DMS79 treated with DMSO at 0.1 percent for 48 hours (cell line): ENCODE results near the gene CMIP.

Experiments used
- DNase-seq: peaks from one replicate; lab custom pipeline; 2025; lab: John Stamatoyannopoulos, UW

CMIP gene

DNA sequence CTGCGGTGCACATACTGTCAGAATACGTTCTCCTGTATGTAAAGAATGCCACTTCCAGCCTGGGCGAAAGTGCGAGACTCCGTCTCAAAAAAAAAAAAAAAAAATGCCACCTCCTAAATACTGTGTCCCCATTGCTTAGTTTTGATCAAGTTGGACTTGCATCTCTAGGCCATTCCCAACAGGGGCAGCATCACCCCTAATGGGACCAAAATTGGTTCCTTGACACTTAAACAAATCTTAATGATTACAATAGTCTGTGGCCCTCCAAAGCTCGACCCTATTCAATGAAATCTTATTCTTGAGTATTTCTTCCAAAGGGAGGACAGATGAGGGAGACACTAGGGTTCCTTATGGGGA is 179.8 kb downstream of the CMIP start:
- no peak for DNase-seq

DNA sequence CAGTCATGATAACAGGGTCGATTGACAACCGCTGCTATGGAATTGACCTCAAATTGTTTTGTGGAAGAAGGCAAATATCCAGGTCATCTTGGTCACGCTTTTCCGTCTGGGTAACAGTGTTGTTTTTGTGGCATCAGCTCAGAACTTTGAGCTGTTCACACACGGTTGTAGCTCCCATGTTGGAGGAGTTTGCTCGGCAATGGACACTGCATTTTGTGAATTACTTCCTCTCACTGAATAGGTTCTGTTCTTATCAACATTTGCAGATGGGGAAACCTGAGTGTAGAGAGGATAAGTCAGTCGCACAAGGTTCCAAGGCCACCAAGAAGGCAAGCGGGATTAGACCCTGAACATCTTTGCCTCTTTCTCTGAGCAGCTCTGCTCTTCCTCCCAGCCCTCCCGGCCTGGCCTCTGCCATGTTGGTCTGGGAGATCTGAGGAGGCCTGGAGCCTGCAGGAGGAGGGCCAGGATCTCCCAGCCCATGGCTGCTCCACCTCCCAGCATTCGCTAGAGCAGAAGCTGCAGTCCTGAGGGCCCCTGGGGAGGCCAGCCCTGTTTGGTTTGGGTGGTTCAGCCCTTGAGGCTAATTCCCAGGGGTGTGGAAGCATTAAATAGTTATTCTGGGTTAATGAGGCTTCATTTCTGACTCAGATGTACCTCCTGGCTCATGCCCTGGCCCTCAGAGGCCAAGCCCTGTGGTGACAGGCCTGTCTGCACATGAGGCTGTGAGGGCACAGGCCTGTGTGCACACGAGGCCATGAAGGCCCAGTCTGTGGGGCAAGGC is 180.3 kb downstream of the CMIP start:
- no peak for DNase-seq

DNA sequence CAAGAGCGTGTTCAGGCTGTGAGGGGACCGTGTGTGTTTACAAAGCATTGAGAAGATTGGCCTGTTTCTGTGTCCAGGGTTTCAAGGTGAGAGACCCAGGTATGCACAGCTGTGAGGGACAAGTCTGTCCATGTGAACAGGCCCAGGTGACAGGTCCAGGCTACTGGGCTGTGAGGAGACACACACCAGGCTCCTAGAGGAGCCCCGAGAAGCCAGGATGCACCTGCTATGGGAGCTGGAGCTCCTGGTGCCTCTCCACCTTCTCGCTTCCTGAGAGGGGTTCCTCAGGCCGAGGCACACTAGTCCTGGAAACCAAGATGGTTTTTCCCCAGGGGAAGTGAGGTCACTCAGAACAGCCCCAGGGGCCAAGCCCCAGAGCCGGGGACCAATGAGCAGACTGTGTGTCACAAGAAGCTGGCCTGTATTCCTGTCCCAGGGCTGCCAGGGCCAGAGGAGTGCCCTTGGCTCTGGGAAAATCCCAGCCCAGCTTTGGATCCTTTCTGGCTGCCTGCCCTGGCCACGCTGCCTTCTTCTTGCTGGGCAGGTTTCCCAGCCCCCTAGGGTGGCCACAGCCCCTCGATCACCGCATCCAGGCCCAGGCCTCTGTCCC is 181.0 kb downstream of the CMIP start:
- no peak for DNase-seq

DNA sequence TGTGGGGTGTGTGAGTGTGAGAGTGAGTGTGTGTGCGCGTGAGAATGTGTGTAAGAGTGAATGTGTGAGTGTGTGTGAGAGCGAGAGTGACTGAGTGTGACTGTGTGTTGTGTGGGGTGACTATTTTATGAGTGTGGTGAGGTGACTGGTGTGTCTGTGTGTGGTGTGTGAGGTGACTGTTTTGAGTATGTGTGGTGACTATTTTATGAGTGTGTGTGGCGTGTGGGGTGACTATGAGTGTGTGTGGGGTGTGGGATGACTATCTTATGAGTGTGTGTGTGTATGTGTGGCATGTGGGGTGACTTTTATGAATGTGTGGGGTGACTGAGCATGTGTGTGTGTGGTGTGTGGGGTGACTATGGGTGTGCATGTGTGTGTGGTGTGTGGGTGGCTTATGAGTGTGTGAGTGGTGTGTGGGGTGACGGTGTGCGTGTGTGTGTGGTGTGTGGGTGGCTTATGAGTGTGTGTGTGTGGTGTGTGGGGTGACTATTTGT is 181.6 kb downstream of the CMIP start:
- no peak for DNase-seq

DNA sequence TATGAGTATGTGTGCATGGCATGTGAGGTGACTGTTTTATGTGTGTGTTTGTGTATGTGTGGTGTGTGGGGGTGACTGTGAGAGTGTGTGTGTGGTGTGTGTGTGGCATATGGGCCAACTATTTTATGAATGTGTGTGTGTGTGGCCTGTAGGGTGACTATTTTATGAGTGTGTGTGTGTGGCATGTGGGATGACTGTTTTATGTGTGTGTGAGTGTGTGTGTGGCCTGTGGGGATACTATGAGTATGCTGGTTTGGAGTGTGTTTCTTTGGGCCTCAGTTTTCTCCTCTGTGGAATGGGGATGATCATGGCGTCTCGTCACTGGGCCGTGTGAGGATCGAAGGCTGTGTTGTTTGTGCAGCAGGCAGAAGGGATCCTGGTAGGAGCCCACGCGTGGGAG is 182.4 kb downstream of the CMIP start:
- no peak for DNase-seq

DNA sequence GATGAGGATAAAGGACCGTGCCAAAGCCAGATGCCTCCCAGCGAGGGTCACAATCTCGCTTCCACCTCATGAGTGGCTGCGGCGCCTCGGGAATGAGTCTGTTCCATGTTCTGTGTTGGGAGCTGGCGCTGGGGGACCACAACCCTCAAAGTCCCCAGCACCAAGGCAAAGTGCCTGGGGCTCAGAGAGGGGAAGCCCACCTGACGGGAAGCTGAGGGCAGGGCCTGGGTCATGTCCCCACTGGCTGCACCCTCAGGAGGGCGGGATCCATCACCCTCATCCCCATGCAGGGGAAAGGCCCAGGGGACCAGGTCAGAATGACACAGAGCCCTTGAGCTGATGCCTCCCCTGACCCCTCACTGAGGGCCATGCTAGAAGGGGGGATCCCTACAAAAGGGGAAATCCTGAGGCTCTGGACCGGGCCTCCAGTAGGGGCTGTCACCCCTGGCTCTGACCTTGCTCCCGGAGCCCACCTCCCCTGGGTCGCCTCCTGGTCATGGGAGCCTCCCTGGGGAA is 183.2 kb downstream of the CMIP start:
- no peak for DNase-seq

DNA sequence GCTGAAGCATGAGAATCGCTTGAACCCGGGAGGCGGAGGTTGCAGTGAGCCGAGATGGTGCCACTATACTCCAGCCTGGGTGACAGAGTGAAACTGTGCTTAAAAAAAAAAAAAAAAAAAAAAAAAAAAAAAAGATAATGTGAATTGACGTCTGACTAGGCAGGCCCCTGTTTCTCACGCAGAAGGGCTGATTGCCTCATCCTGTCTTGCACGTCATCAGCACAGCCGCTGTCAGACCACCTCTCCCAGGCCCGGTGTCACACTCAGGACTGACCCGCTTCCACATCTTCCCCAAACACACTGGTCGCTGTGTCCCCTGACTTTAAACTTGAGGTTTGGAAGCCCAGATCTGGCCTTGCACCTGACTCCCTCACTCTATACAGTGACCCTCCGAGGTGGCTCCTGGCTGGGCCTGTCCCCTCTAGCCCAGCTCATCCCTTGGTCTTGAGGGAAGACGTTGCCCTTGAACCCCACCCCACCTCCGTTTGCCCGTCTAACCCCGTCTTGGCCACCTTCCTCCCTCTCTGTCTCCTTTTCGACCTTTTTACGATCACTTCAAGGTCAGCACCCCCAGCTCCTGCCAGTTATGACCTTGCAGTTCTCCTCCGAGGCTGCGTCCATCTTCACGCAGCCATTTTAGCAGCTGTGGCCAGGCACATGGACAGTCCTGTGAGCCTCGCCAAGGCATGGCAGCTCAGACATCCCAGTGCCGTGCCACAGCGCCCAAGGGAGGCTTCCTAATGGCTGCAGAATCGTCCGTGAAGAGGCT is 184.6 kb downstream of the CMIP start:
- no peak for DNase-seq

DNA sequence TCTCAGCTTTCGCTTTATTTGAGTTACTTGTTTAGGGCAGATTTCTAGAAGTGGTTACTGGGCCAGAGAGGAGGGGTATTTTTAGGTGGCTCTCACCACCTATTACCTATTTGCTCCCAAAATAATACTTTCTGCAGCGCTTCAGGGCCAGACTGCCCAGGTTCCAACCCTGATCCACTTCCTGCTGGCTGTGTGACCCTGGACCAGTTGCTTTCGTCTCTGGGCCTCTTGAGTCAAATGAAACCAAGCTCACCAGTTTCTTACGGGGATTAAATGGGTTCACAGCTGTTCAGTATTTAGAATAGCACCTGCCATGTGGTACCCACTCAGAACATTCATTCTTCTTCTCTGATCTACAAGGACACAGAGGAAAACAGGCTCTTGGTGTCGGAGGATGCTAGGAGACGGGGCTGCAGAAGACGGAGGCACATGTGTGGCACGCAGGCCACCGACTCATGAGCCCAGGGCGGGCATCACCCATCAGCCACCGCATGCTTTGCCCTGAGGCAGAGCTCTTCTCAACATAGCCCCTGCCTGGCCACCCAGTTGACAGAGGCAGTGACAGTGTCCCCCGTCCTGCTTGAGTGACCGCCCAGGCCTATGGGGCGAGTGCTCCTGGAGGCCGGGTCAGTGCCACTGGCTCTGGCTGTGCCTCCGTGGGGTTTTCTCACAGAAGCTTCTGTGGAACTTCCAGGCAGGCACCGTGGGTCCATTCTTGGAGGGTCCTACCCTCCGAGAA is 185.5 kb downstream of the CMIP start:
- no peak for DNase-seq

DNA sequence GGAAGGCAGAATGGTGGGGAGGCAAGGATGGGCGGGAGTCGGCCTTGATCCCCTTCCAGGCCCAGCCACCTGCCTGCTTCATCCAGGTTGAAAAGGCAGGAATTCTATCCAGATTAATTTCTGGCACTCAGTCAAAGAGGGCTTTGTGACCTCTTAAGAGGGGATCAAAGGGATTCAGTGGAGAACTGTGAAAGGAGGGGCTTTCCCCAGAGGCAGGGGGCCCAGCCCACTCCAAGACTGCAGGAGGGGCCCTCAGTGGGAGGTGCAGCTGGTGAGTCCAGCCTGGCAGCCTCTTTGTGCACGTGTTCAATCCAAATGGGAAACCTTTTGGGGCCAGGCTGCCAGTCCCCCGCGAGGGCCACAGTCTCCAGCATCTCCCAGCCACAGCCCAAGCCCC is 186.0 kb downstream of the CMIP start:
- no peak for DNase-seq

DNA sequence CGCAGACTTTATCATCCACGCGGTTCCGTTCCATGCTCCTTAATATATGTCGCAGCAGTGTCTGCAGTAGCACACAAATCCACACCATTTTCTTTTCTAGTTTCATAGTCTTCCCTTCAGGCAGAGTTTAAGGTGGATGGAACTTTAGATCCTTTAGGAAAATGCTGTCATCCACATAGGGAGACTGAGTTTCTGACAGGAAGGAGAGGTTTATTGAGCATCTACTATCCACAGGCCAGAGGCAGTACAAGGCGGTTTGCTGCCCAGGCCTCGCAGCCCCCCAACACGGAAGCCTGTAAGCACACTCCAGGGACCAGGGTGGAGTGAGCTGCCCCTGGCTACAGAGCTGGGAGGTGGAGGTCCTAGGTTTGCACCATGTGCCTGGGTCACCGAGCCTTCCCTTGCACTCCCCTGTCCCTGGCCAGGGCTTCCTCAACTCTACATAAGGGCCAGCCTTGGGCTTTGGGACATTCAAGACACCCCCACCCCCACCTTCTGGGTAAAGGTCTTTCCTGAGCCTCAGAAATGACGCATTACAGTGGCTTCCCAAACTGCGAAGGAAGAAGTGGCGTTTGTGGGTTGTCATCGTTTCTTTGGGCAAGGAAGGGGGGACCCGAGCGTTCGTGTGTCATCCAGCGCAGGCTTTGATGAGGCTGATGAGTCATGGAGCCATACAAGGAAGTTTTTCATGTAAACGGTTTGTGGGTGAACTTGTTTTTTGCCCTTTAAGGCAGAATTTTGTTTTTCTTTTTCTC is 188.0 kb downstream of the CMIP start:
- no peak for DNase-seq

DNA sequence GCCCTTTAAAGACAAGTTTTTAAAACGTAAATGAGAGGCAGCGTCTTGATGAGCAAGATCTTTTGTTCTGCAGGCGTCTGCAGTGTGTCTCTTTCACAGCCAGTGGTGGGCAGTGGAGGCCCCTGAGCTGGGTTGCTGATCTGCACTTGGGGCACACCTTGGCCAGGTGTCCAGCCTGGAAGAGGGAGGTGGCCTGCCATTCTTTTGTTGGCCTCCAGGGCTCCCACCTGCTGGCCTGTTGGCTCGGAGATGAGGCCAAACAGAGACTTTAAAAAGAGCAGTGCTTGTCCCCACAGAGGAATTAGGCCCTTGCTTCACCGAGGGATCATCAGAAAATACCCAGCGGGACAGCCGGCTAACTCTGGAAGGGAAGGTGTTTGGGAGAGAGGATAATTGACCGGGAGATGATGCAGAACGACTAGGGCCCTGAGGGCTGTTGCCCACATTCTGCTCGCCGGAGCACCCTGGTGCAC is 188.6 kb downstream of the CMIP start:
- DNase-seq = no peak

DNA sequence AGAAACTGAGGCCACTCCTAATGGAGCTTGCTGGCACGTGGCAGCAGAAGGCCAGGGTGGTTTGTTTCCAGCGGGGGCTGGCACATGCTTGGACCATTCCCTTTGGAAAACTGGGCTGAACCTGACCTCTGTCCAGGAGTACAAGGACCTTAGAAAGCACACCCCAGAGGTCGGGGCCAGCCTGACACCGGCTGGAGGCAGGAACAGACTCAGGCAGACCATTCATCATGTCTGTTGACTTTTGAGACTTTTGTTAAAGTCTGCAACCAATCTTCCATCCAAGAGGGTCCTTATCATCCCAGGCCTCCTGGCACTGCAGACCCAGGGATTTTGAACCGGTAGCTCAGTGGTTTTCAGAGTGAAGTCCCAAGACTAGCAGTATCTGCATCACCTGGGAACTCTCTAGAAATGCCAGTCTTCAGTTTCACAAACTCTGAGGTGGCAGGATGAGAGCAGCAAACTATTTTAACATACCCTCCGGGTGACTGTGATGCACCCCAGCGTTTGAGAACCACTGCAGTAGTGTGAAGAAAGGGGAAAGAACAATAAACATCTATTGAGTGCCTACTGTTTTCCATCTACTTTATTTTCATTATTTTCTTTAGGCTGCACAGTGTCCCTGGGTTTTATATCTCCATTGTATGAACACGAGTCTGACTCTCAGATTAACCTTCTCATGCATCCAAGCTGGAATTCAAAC is 189.2 kb downstream of the CMIP start:
- DNase-seq = no peak

DNA sequence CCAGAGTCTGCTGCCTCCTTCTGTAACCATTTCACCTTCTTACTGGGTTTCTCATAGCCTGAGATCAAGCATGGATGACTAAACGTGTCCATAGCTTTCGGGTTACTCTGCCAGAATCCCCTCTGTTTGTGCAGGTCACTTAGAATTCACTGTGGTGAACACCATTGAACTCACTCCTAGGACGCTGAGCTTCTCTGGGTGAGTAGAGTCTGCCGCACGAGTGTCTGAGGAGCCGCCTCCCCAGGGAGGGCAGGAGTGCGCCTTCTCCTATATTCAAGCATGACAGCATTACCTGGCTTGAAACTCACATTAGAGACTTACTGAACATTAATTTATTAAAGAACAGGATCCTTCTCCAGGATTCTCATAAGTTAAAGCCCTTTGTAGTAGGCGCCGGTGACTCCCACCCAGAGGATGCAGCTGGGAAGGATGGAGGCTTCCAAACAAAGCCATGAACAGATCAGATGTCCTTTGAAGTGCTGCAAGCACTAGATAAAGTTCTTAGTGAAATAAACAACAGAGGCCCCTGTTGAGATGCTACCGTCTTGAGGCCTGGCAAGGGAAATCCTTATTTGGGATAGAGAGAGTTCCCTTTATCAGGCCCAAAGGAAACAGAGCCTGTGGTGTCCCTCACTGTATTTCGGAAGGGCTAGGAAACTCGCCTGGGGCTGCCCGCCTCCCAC is 189.9 kb downstream of the CMIP start:
- no peak for DNase-seq

DNA sequence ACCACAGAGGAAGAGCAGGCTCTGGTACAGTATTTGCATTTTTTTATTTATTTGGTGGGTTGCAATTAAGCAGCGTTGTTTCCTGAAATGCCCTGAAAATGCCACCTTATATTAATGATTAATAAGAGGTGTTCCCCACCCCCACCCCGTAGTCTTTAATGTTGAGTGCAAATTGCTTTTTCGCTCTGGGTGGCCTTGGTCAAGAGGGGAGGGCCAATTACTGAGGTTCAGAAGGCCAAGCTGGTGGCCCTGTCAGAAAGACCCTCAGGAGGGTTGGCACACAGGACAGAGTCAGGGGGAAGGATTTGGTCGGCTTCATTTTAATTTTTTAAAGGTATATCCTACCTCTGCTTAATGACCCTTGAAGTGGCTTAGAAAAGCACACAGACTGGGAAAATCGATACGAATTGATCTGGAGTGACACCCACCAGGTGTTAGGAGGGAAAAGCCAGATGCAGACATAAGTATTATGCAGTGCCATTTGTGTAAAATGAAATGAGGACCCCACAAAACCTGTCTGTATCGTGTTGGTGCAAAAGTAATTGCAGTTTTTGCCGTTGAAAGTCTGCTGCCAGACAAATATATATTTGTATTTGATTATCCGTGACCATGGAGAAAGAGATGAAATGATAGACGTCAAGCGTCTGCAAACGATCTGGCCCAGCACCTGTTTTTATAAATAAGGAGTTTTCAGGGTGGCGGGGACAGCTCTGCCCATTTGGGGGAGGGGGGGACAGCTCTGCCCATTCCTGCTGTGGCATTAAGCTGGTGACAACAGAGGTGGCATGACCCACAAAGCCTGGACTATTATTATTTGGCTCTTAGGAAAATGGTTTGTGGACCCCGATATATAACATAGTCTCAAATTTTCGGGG is 190.7 kb downstream of the CMIP start:
- DNase-seq = no peak

DNA sequence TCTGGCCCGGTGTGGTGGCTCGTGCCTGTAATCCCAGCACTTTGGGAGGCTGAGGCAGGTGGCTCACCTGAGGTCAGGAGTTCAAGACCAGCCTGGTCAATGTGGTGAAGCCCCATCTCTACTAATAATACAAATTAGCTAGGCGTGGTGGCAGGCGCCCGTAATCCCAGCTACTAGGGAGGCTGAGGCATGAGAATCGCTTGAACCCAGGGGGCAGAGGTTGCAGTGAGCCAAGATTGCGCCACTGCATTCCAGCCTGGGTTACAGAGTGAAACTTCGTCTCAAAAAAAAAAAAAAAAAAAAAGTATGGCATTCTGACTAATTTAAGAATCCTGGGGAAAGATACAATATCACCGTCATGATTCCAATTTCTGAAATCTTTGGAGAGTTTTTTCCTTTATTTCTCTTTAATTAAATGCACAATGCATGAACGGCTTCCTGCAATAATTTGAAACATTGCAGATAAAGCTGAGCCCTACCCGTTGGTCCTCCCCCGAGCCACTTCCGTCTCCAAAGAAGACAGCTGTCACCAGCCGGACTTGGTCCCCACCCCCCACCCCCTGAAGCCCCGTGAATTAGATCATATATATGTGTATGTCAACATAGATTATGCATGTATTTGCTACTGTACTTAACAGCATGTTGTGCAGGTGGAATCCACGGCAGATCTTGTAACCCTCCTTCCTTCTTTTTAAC is 191.8 kb downstream of the CMIP start:
- DNase-seq = no peak

DNA sequence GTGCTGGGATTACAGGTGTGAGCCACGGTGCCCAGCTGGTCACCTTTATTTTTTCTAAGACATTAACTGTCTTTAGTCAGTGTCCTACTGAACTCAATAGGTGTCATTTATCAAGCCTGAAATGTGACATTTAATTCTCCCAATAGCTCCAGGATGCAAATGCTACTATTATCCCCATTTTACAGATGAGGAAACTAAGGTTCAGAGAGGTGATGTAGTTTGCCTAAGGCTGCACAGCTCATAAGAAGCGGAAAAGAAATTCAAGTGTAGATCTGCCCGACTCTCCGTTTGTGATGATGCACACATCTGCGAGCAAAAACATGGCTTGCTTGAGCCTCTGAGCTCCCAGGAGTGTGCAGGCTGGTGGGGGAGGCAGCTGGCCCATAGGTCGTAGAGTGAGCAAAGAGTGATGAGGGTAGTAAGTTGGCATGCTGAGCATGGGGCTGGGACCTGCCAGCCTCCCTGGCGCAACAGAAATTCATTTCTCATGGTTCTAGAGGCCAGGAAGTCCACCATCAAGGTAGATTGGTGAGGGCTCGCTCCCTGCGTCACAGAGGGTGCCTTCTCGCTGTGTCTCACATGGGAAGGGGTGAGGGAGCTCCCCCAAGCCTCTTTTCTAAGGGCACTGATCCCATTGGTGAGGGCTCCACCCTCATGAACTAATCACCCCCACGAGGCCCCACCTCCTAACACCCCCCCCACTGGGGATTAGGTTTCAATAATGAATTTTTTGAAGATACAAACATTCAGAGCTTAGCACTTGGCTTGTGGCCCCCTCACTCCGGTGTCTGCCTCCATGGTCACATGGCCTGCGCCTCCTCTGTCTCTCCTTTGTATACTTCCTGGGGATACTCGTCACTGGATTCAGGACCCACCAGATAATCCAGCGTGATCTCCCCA is 193.0 kb downstream of the CMIP start:
- DNase-seq = no peak

DNA sequence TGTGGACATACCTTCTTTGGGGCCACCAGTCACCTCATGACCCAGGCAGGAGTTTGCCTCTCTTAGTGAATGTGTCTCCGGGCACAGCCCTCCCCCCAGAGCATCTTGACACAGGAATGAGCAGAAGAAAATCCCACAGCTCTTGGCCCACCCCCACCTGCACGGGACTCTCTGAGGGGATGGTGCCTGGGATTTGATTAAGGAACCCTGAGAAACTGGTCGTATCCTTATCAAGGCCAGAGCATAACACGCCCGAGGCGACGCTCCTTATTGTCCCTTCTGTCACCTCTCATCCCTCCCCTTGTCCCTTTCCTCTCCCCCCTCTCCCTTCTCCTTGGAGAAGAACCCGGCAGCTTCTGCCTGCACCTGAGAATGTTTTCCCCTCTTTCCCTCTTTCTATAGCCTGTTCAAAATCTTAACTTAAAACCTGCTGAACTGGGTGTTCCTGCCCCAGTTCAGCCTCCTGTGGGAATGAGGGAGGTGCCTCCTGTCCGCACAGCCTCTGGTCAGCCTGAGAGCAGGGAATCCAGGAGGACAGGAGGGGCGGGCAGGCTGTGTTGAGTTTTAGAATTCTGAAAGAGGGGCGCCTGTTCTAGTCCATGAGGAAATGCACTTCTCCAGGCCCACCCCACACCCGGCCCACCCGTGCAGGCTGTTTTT is 193.8 kb downstream of the CMIP start:
- no peak for DNase-seq
